HCT116 (cell line): ENCODE results near the gene COG5. TPM values are rescaled to one million over a fixed set of nuclear protein-coding genes. Genes with fewer than 3 reads are reported as not detected.

ENCODE experiments used
- ATAC-seq: fragments of 200-7000 bp; cut with Tn5 transposase; 2 replicates; pipeline ENCODE4 v1.9.1; 2020; ENCODE audit warnings: mild to moderate bottlenecking, moderate library complexity
- BruUV-seq: library from RNA; stranded (reverse); fragments of 400-500 nt; replicated peaks from 2 replicates; lab custom pipeline; 2021; lab: Mats Ljungman, UMichigan
- CTCF ChIA-PET: fragments of 300-600 bp; sonication (Branson Sonifier 250); formaldehyde crosslinking; loops from one replicate; lab custom pipeline; 2021; ENCODE audit warnings: antibody characterized with exemption; lab: Charles Lee
- POLR2A ChIA-PET: fragments of 300-600, 350-600 bp; sonication (Branson Sonifier 250); formaldehyde crosslinking; loops from one replicate; lab custom pipeline; 2021; ENCODE audit warnings: antibody characterized with exemption; lab: Charles Lee
- RAD21 ChIA-PET, 2 experiments: fragments of 300-600 bp; sonication (Branson Sonifier 250); formaldehyde crosslinking; loops; one replicate each; lab custom pipeline; 2023; ENCODE audit warnings: low total read pairs in 2 of 2; ENCODE audit not compliant: uncharacterized antibody in 2 of 2, unreplicated experiment in 2 of 2, low non-redundant PET in 1 of 2; lab: Charles Lee
- DNase-seq: peaks from one replicate; pipeline ENCODE4 v3.0.0-alpha.2; 2010; ENCODE audit warnings: low read depth, low spot score
- H2AFZ ChIP-seq: fragments of 200-600 bp; shearing (Covaris generic), sonication (generic); 2 replicates; pipeline ENCODE4 v1.6.1; 2017; ENCODE audit warnings: low read depth, mixed run types, mixed read lengths, antibody characterized with exemption, low read length; ENCODE audit not compliant: poor library complexity, severe bottlenecking
- H3K27ac ChIP-seq: 2 replicates; pipeline ENCODE4 v1.5.1; 2012; ENCODE audit warnings: low read depth, low read length
- H3K27me3 ChIP-seq: fragments of 200-600 bp; sonication (generic); 2 replicates; pipeline ENCODE4 v1.6.1; 2016; ENCODE audit warnings: mixed run types, low read length, mixed read lengths; ENCODE audit not compliant: insufficient read depth
- H3K36me3 ChIP-seq, 2 experiments: fragments of 200-500 bp in 1 of 2; fragments of 200-600 bp in 1 of 2; sonication (Bioruptor generic) in 1 of 2; sonication (generic) in 1 of 2; 2 replicates each; pipeline versions ENCODE4 v1.5.1 to v1.6.1; 2014 to 2016; ENCODE audit warnings: low read length in 2 of 2, inconsistent platforms in 1 of 2, mixed read lengths in 1 of 2, mixed run types in 1 of 2; ENCODE audit not compliant: insufficient read depth in 2 of 2, control insufficient read depth in 1 of 2
- H3K4me1 ChIP-seq, 2 experiments: fragments of 200-600 bp in 1 of 2; sonication (generic) in 1 of 2; 2 replicates each; pipeline versions ENCODE4 v1.5.1 to v1.6.1; 2012 to 2017; ENCODE audit warnings: low read length in 2 of 2, inconsistent platforms in 1 of 2, mild to moderate bottlenecking in 1 of 2, mixed read lengths in 1 of 2, mixed run types in 1 of 2, moderate library complexity in 1 of 2; ENCODE audit not compliant: insufficient read depth in 2 of 2, control insufficient read depth in 1 of 2
- H3K4me2 ChIP-seq: fragments of 200-600 bp; sonication (generic); 2 replicates; pipeline ENCODE4 v1.6.1; 2017; ENCODE audit warnings: mixed run types, low read length, mixed read lengths
- H3K4me3 ChIP-seq, 2 experiments: fragments of 200-600 bp in 1 of 2; sonication (generic) in 1 of 2; replicated peaks in 1 of 2; 2 replicates each; pipeline ENCODE4 v1.5.1; 2011 to 2016; ENCODE audit warnings: low read length in 2 of 2, control low read depth in 1 of 2, low read depth in 1 of 2, mild to moderate bottlenecking in 1 of 2, mixed read lengths in 1 of 2, mixed run types in 1 of 2
- H3K79me2 ChIP-seq: fragments of 200-600 bp; sonication (generic); 2 replicates; pipeline ENCODE4 v1.6.1; 2017; ENCODE audit warnings: mild to moderate bottlenecking, mixed run types, low read length, moderate library complexity, mixed read lengths; ENCODE audit not compliant: insufficient read depth
- H3K9ac ChIP-seq: fragments of 200-600 bp; sonication (generic); 2 replicates; pipeline ENCODE4 v1.6.1; 2016; ENCODE audit warnings: low read length, mixed read lengths
- H3K9me2 ChIP-seq: fragments of 200-600 bp; sonication (generic), shearing (Covaris generic); 2 replicates; pipeline ENCODE4 v1.6.1; 2017; ENCODE audit warnings: mixed run types, mild to moderate bottlenecking, moderate library complexity; ENCODE audit not compliant: insufficient read depth
- H3K9me3 ChIP-seq, 2 experiments: fragments of 200-500 bp in 1 of 2; fragments of 200-600 bp in 1 of 2; sonication (Bioruptor generic) in 1 of 2; sonication (generic) in 1 of 2; 2 replicates each; pipeline ENCODE4 v1.6.1; 2014 to 2017; ENCODE audit warnings: low read length in 2 of 2, mixed read lengths in 2 of 2, inconsistent platforms in 1 of 2, low read depth in 1 of 2, mild to moderate bottlenecking in 1 of 2, mixed run types in 1 of 2, moderate library complexity in 1 of 2; ENCODE audit not compliant: control insufficient read depth in 1 of 2, insufficient read depth in 1 of 2
- H4K20me1 ChIP-seq: fragments of 200-600 bp; sonication (generic), shearing (Covaris generic); 2 replicates; pipeline ENCODE4 v1.6.1; 2017; ENCODE audit warnings: mixed run types, mild to moderate bottlenecking, moderate library complexity; ENCODE audit not compliant: insufficient read depth
- CBX3 ChIP-seq: IDR thresholded peaks from 2 replicates; pipeline ENCODE4 v1.6.1; 2012; ENCODE audit warnings: low read depth
- EGR1 ChIP-seq: IDR thresholded peaks from 2 replicates; pipeline ENCODE4 v1.6.1; 2012; ENCODE audit warnings: low read depth
- EZH2 ChIP-seq: fragments of 200-600 bp; sonication (generic); IDR thresholded peaks from 2 replicates; pipeline ENCODE4 v1.6.1; 2017; ENCODE audit warnings: antibody characterized with exemption, mixed run types
- JUND ChIP-seq: IDR thresholded peaks from 2 replicates; pipeline ENCODE4 v1.6.1; 2012
- POLR2AphosphoS5 ChIP-seq: IDR thresholded peaks from 2 replicates; pipeline ENCODE4 v1.6.1; 2011; ENCODE audit warnings: mild to moderate bottlenecking, low read depth, low read length, moderate library complexity
- RAD21 ChIP-seq: IDR thresholded peaks from 2 replicates; pipeline ENCODE4 v1.6.1; 2012; ENCODE audit warnings: low read depth, mild to moderate bottlenecking
- SIN3A ChIP-seq: IDR thresholded peaks from 2 replicates; pipeline ENCODE4 v1.6.1; 2012; ENCODE audit warnings: low read depth
- SP1 ChIP-seq: IDR thresholded peaks from 2 replicates; pipeline ENCODE4 v1.6.1; 2012; ENCODE audit warnings: low read depth
- SRF ChIP-seq: IDR thresholded peaks from 2 replicates; pipeline ENCODE4 v1.6.1; 2012; ENCODE audit warnings: low read depth
- YY1 ChIP-seq: IDR thresholded peaks from 2 replicates; pipeline ENCODE4 v1.6.1; 2011; ENCODE audit warnings: low read length, low read depth, moderate library complexity, mild to moderate bottlenecking; ENCODE audit not compliant: insufficient replicate concordance; ENCODE audit errors: extremely low read depth
- ZFX ChIP-seq: fragments of 450-650 bp; IDR thresholded peaks from 2 replicates; pipeline ENCODE4 v1.6.1; 2017
- ZNF274 ChIP-seq: fragments of 200-500 bp; sonication (Bioruptor generic); IDR thresholded peaks from 2 replicates; pipeline ENCODE4 v1.6.1; 2014; ENCODE audit warnings: mild to moderate bottlenecking, low read depth, low read length, inconsistent platforms
- intact Hi-C: fragments of 100-400 bp; cut with micrococcal nuclease; formaldehyde crosslinking; loops from 2 replicates; pipeline ENCODE4 v1.10.0; 2022
- total RNA-seq: library from RNA; stranded (reverse); gene quantifications from one replicate; pipeline ENCODE4 v1.2.1, GENCODE V29; 2021; ENCODE audit not compliant: unreplicated experiment
- TF ChIP-seq, protein P1 (sequence below), 3 experiments: fragments of 200-600 bp in 1 of 3; sonication (generic) in 1 of 3; IDR thresholded peaks in 2 of 3; conservative IDR thresholded peaks in 1 of 3; 2 replicates each; pipeline ENCODE4 v1.5.1; 2012 to 2017; ENCODE audit warnings: low read depth in 2 of 3, low read length in 2 of 3, antibody characterized with exemption in 1 of 3, borderline replicate concordance in 1 of 3, control low read depth in 1 of 3, mild to moderate bottlenecking in 1 of 3, mixed read lengths in 1 of 3, mixed run types in 1 of 3, moderate library complexity in 1 of 3; ENCODE audit not compliant: insufficient read depth in 1 of 3
- TF ChIP-seq, protein P2 (sequence below): IDR thresholded peaks from 2 replicates; pipeline ENCODE4 v1.6.1; 2012; ENCODE audit warnings: low read depth
- TF ChIP-seq, protein P3 (sequence below): IDR thresholded peaks from 2 replicates; pipeline ENCODE4 v1.6.1; 2012
- TF ChIP-seq, protein P4 (sequence below): IDR thresholded peaks from 2 replicates; pipeline ENCODE4 v1.6.1; 2011; ENCODE audit warnings: mild to moderate bottlenecking, low read length, moderate library complexity; ENCODE audit not compliant: insufficient replicate concordance; ENCODE audit errors: extremely low read depth

COG5 gene
- total RNA-seq, 1 experiment from 2014 or later = 30.7 TPM

DNA sequence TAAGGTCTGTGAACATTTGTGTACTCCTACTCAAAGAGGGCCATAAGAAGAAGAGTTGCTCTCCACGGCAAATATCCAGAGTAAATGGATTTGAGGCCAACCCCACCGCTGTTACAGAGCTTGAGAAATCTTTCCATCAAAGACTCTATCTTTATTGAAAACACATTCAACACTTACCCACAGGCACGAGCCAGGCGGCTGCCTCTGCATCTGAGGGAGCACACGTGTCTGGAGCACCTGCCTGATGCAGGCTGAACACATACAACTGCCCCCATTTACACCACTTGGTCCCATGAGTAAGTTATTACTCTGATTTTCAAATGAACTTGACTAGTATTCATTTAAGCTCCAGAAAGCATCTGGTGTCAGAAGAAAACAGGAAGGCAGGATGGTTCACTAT lies 356.3 kb downstream of the COG5 start:
- ChIA-PET CTCF (no interaction called here), RAD21 (no interaction called here), POLR2A (no interaction called here)
- Histone ChIP-seq H3K27ac (no peak overlapping the region), H2AFZ (no peak overlapping the region), H3K4me2 (no peak overlapping the region), H3K79me2 (no peaks in the 10 kb centered on the region), H3K4me3 (no peak overlapping the region), H3K36me3 (0 out of 4 replicates have a peak, but pooled peaks cover 0 to 4% of the 10 kb centered on the region in 2 experiments), H3K9me2 (no peaks in the 10 kb centered on the region), H3K4me1 (no peaks in the 10 kb centered on the region), H3K9ac (no peak overlapping the region), H4K20me1 (no peaks in the 10 kb centered on the region), H3K9me3 (no peaks in the 10 kb centered on the region), H3K27me3 (no peaks in the 10 kb centered on the region)
- no peak for ATAC-seq
- intact Hi-C loops = no loop called here
- no peak for DNase-seq
- TF ChIP-seq SRF (no peak), EZH2 (no peak), RAD21 (no peak), CBX3 (no peak), JUND (no peak), YY1 (no peak), SIN3A (no peak), ZFX (no peak), EGR1 (no peak), ZNF274 (no peak), POLR2AphosphoS5 (no peak), SP1 (no peak)
- TF ChIP-seq, protein P1, sequence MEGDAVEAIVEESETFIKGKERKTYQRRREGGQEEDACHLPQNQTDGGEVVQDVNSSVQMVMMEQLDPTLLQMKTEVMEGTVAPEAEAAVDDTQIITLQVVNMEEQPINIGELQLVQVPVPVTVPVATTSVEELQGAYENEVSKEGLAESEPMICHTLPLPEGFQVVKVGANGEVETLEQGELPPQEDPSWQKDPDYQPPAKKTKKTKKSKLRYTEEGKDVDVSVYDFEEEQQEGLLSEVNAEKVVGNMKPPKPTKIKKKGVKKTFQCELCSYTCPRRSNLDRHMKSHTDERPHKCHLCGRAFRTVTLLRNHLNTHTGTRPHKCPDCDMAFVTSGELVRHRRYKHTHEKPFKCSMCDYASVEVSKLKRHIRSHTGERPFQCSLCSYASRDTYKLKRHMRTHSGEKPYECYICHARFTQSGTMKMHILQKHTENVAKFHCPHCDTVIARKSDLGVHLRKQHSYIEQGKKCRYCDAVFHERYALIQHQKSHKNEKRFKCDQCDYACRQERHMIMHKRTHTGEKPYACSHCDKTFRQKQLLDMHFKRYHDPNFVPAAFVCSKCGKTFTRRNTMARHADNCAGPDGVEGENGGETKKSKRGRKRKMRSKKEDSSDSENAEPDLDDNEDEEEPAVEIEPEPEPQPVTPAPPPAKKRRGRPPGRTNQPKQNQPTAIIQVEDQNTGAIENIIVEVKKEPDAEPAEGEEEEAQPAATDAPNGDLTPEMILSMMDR (IDR thresholded peaks at IDR 0.05 in 2 of 3, conservative IDR thresholded peaks at IDR 0.05 in 1 of 3; ENCODE audit: borderline replicate concordance in 1 of 3, insufficient read depth in 1 of 3, low read depth in 2 of 3, low read length in 2 of 3) = no peak
- TF ChIP-seq, protein P2, sequence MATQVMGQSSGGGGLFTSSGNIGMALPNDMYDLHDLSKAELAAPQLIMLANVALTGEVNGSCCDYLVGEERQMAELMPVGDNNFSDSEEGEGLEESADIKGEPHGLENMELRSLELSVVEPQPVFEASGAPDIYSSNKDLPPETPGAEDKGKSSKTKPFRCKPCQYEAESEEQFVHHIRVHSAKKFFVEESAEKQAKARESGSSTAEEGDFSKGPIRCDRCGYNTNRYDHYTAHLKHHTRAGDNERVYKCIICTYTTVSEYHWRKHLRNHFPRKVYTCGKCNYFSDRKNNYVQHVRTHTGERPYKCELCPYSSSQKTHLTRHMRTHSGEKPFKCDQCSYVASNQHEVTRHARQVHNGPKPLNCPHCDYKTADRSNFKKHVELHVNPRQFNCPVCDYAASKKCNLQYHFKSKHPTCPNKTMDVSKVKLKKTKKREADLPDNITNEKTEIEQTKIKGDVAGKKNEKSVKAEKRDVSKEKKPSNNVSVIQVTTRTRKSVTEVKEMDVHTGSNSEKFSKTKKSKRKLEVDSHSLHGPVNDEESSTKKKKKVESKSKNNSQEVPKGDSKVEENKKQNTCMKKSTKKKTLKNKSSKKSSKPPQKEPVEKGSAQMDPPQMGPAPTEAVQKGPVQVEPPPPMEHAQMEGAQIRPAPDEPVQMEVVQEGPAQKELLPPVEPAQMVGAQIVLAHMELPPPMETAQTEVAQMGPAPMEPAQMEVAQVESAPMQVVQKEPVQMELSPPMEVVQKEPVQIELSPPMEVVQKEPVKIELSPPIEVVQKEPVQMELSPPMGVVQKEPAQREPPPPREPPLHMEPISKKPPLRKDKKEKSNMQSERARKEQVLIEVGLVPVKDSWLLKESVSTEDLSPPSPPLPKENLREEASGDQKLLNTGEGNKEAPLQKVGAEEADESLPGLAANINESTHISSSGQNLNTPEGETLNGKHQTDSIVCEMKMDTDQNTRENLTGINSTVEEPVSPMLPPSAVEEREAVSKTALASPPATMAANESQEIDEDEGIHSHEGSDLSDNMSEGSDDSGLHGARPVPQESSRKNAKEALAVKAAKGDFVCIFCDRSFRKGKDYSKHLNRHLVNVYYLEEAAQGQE = no peak
- TF ChIP-seq, protein P3, sequence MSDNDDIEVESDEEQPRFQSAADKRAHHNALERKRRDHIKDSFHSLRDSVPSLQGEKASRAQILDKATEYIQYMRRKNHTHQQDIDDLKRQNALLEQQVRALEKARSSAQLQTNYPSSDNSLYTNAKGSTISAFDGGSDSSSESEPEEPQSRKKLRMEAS = no peak
- TF ChIP-seq, protein P4, sequence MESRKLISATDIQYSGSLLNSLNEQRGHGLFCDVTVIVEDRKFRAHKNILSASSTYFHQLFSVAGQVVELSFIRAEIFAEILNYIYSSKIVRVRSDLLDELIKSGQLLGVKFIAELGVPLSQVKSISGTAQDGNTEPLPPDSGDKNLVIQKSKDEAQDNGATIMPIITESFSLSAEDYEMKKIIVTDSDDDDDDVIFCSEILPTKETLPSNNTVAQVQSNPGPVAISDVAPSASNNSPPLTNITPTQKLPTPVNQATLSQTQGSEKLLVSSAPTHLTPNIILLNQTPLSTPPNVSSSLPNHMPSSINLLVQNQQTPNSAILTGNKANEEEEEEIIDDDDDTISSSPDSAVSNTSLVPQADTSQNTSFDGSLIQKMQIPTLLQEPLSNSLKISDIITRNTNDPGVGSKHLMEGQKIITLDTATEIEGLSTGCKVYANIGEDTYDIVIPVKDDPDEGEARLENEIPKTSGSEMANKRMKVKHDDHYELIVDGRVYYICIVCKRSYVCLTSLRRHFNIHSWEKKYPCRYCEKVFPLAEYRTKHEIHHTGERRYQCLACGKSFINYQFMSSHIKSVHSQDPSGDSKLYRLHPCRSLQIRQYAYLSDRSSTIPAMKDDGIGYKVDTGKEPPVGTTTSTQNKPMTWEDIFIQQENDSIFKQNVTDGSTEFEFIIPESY = no peak
- no TSS peak for BruUV-seq
